HCT116 (cell line): Measurements from ENCODE around the gene EVC. TPM values are rescaled to one million over a fixed set of nuclear protein-coding genes. Genes with fewer than 3 reads are reported as not detected.

ENCODE experiments used
- ATAC-seq: fragments of 200-7000 bp; cut with Tn5 transposase; 2 replicates; pipeline ENCODE4 v1.9.1; 2020; ENCODE audit warnings: mild to moderate bottlenecking, moderate library complexity
- BruUV-seq: library from RNA; stranded (reverse); fragments of 400-500 nt; replicated peaks from 2 replicates; lab custom pipeline; 2021; lab: Mats Ljungman, UMichigan
- CTCF ChIA-PET: fragments of 300-600 bp; sonication (Branson Sonifier 250); formaldehyde crosslinking; loops from one replicate; lab custom pipeline; 2021; ENCODE audit warnings: antibody characterized with exemption; lab: Charles Lee
- POLR2A ChIA-PET: fragments of 300-600, 350-600 bp; sonication (Branson Sonifier 250); formaldehyde crosslinking; loops from one replicate; lab custom pipeline; 2021; ENCODE audit warnings: antibody characterized with exemption; lab: Charles Lee
- RAD21 ChIA-PET, 2 experiments: fragments of 300-600 bp; sonication (Branson Sonifier 250); formaldehyde crosslinking; loops; one replicate each; lab custom pipeline; 2023; ENCODE audit warnings: low total read pairs in 2 of 2; ENCODE audit not compliant: uncharacterized antibody in 2 of 2, unreplicated experiment in 2 of 2, low non-redundant PET in 1 of 2; lab: Charles Lee
- DNase-seq: peaks from one replicate; pipeline ENCODE4 v3.0.0-alpha.2; 2010; ENCODE audit warnings: low read depth, low spot score
- H2AFZ ChIP-seq: fragments of 200-600 bp; shearing (Covaris generic), sonication (generic); 2 replicates; pipeline ENCODE4 v1.6.1; 2017; ENCODE audit warnings: low read depth, mixed run types, mixed read lengths, antibody characterized with exemption, low read length; ENCODE audit not compliant: poor library complexity, severe bottlenecking
- H3K27ac ChIP-seq: 2 replicates; pipeline ENCODE4 v1.5.1; 2012; ENCODE audit warnings: low read depth, low read length
- H3K27me3 ChIP-seq: fragments of 200-600 bp; sonication (generic); 2 replicates; pipeline ENCODE4 v1.6.1; 2016; ENCODE audit warnings: mixed run types, low read length, mixed read lengths; ENCODE audit not compliant: insufficient read depth
- H3K36me3 ChIP-seq, 2 experiments: fragments of 200-500 bp in 1 of 2; fragments of 200-600 bp in 1 of 2; sonication (Bioruptor generic) in 1 of 2; sonication (generic) in 1 of 2; 2 replicates each; pipeline versions ENCODE4 v1.5.1 to v1.6.1; 2014 to 2016; ENCODE audit warnings: low read length in 2 of 2, inconsistent platforms in 1 of 2, mixed read lengths in 1 of 2, mixed run types in 1 of 2; ENCODE audit not compliant: insufficient read depth in 2 of 2, control insufficient read depth in 1 of 2
- H3K4me1 ChIP-seq, 2 experiments: fragments of 200-600 bp in 1 of 2; sonication (generic) in 1 of 2; 2 replicates each; pipeline versions ENCODE4 v1.5.1 to v1.6.1; 2012 to 2017; ENCODE audit warnings: low read length in 2 of 2, inconsistent platforms in 1 of 2, mild to moderate bottlenecking in 1 of 2, mixed read lengths in 1 of 2, mixed run types in 1 of 2, moderate library complexity in 1 of 2; ENCODE audit not compliant: insufficient read depth in 2 of 2, control insufficient read depth in 1 of 2
- H3K4me2 ChIP-seq: fragments of 200-600 bp; sonication (generic); 2 replicates; pipeline ENCODE4 v1.6.1; 2017; ENCODE audit warnings: mixed run types, low read length, mixed read lengths
- H3K4me3 ChIP-seq, 2 experiments: fragments of 200-600 bp in 1 of 2; sonication (generic) in 1 of 2; replicated peaks in 1 of 2; 2 replicates each; pipeline ENCODE4 v1.5.1; 2011 to 2016; ENCODE audit warnings: low read length in 2 of 2, control low read depth in 1 of 2, low read depth in 1 of 2, mild to moderate bottlenecking in 1 of 2, mixed read lengths in 1 of 2, mixed run types in 1 of 2
- H3K79me2 ChIP-seq: fragments of 200-600 bp; sonication (generic); 2 replicates; pipeline ENCODE4 v1.6.1; 2017; ENCODE audit warnings: mild to moderate bottlenecking, mixed run types, low read length, moderate library complexity, mixed read lengths; ENCODE audit not compliant: insufficient read depth
- H3K9ac ChIP-seq: fragments of 200-600 bp; sonication (generic); 2 replicates; pipeline ENCODE4 v1.6.1; 2016; ENCODE audit warnings: low read length, mixed read lengths
- H3K9me2 ChIP-seq: fragments of 200-600 bp; sonication (generic), shearing (Covaris generic); 2 replicates; pipeline ENCODE4 v1.6.1; 2017; ENCODE audit warnings: mixed run types, mild to moderate bottlenecking, moderate library complexity; ENCODE audit not compliant: insufficient read depth
- H3K9me3 ChIP-seq, 2 experiments: fragments of 200-500 bp in 1 of 2; fragments of 200-600 bp in 1 of 2; sonication (Bioruptor generic) in 1 of 2; sonication (generic) in 1 of 2; 2 replicates each; pipeline ENCODE4 v1.6.1; 2014 to 2017; ENCODE audit warnings: low read length in 2 of 2, mixed read lengths in 2 of 2, inconsistent platforms in 1 of 2, low read depth in 1 of 2, mild to moderate bottlenecking in 1 of 2, mixed run types in 1 of 2, moderate library complexity in 1 of 2; ENCODE audit not compliant: control insufficient read depth in 1 of 2, insufficient read depth in 1 of 2
- H4K20me1 ChIP-seq: fragments of 200-600 bp; sonication (generic), shearing (Covaris generic); 2 replicates; pipeline ENCODE4 v1.6.1; 2017; ENCODE audit warnings: mixed run types, mild to moderate bottlenecking, moderate library complexity; ENCODE audit not compliant: insufficient read depth
- ATF3 ChIP-seq: IDR thresholded peaks from 2 replicates; pipeline ENCODE4 v1.6.1; 2012
- CEBPB ChIP-seq: IDR thresholded peaks from 2 replicates; pipeline ENCODE4 v1.6.1; 2012; ENCODE audit warnings: low read depth
- JUND ChIP-seq: IDR thresholded peaks from 2 replicates; pipeline ENCODE4 v1.6.1; 2012
- POLR2A ChIP-seq: IDR thresholded peaks from 2 replicates; pipeline ENCODE4 v1.7.0; 2011; ENCODE audit warnings: borderline replicate concordance; ENCODE audit not compliant: insufficient read depth, insufficient read length; ENCODE audit errors: extremely low read depth
- POLR2AphosphoS5 ChIP-seq: IDR thresholded peaks from 2 replicates; pipeline ENCODE4 v1.6.1; 2011; ENCODE audit warnings: mild to moderate bottlenecking, low read depth, low read length, moderate library complexity
- REST ChIP-seq: IDR thresholded peaks from 2 replicates; pipeline ENCODE4 v1.6.1; 2012; ENCODE audit warnings: low read depth
- SIN3A ChIP-seq: IDR thresholded peaks from 2 replicates; pipeline ENCODE4 v1.6.1; 2012; ENCODE audit warnings: low read depth
- TCF7L2 ChIP-seq: IDR thresholded peaks from 2 replicates; pipeline ENCODE4 v1.7.0; 2011; ENCODE audit warnings: borderline replicate concordance, inconsistent platforms; ENCODE audit not compliant: insufficient read depth, insufficient read length; ENCODE audit errors: extremely low read depth
- intact Hi-C: fragments of 100-400 bp; cut with micrococcal nuclease; formaldehyde crosslinking; loops from 2 replicates; pipeline ENCODE4 v1.10.0; 2022
- total RNA-seq: library from RNA; stranded (reverse); gene quantifications from one replicate; pipeline ENCODE4 v1.2.1, GENCODE V29; 2021; ENCODE audit not compliant: unreplicated experiment
- TF ChIP-seq, protein P1 (sequence below): IDR thresholded peaks from 2 replicates; pipeline ENCODE4 v1.6.1; 2012
- TF ChIP-seq, protein P2 (sequence below): IDR thresholded peaks from 2 replicates; pipeline ENCODE4 v1.6.1; 2011; ENCODE audit warnings: mild to moderate bottlenecking, low read length, moderate library complexity; ENCODE audit not compliant: insufficient replicate concordance; ENCODE audit errors: extremely low read depth
- TF ChIP-seq, protein P3 (sequence below), 3 experiments: fragments of 200-600 bp in 1 of 3; sonication (generic) in 1 of 3; IDR thresholded peaks in 2 of 3; conservative IDR thresholded peaks in 1 of 3; 2 replicates each; pipeline ENCODE4 v1.5.1; 2012 to 2017; ENCODE audit warnings: low read depth in 2 of 3, low read length in 2 of 3, antibody characterized with exemption in 1 of 3, borderline replicate concordance in 1 of 3, control low read depth in 1 of 3, mild to moderate bottlenecking in 1 of 3, mixed read lengths in 1 of 3, mixed run types in 1 of 3, moderate library complexity in 1 of 3; ENCODE audit not compliant: insufficient read depth in 1 of 3

Gene EVC
- total RNA-seq, 1 experiment from 2014 or later: 0.15 TPM

DNA sequence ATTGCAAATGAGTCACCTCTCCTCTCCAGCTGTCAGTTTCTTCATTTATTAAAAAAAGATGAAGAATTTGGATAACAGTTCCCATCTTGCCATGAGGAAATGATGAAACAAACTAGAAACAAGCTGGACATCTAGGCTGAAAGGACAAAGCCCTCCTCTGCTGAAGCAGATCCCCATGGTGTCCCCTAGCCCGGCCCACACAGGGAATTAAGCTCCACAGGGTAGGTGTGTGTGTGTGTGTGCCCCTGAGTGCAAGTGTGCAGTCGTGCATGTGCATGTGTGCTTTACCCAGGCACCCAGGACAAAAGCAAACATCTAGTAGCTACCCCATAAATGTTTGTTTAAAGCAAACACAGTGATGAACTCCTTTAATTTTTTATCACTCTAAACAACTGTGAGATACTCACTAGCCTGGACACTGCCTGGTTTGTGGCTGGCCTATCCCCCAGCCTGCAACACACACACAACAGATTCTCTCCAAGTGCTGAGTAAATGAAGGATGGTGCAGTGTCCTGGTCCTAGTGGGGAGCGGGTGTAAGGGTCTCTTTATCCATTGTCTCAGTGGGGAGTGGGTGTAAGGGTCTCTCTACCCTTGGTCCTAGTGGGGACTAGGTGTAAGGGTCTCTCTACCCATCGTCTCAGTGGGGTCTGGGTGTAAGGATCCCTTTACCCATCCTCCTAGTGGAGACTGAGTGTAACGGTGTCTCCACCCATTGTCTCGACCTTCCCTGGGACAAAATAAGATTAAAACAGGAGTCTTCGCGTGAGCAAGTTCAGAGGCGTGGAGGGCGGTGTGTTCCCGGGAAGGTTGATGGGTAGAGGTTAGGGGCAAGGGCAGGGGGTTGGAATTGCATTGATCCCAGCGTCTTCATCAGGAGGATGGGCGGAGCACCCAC lies 688 bp upstream of the EVC start:
- CTCF ChIA-PET: no interaction called here
- no peaks in the 10 kb centered on the region for H3K9me2 ChIP-seq
- no peaks in the 10 kb centered on the region for H3K4me1 ChIP-seq
- no peaks in the 10 kb centered on the region for H3K36me3 ChIP-seq
- H3K79me2 ChIP-seq: no peaks in the 10 kb centered on the region
- H3K4me2 ChIP-seq: no peak overlapping the region
- no peak overlapping the region for H3K4me3 ChIP-seq
- H3K27me3 ChIP-seq: no peaks in the 10 kb centered on the region
- no TSS peak for BruUV-seq
- no peak overlapping the region for H3K27ac ChIP-seq
- H4K20me1 ChIP-seq: no peaks in the 10 kb centered on the region
- POLR2A ChIA-PET: no interaction called here
- intact Hi-C loops: no loop called here
- RAD21 ChIA-PET: no interaction called here
- TF ChIP-seq JUND (no peak), SIN3A (no peak), REST (no peak), CEBPB (no peak), TCF7L2 (no peak), ATF3 (no peak), POLR2AphosphoS5 (no peak), POLR2A (no peak)
- TF ChIP-seq, protein P1, sequence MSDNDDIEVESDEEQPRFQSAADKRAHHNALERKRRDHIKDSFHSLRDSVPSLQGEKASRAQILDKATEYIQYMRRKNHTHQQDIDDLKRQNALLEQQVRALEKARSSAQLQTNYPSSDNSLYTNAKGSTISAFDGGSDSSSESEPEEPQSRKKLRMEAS: no peak
- TF ChIP-seq, protein P2, sequence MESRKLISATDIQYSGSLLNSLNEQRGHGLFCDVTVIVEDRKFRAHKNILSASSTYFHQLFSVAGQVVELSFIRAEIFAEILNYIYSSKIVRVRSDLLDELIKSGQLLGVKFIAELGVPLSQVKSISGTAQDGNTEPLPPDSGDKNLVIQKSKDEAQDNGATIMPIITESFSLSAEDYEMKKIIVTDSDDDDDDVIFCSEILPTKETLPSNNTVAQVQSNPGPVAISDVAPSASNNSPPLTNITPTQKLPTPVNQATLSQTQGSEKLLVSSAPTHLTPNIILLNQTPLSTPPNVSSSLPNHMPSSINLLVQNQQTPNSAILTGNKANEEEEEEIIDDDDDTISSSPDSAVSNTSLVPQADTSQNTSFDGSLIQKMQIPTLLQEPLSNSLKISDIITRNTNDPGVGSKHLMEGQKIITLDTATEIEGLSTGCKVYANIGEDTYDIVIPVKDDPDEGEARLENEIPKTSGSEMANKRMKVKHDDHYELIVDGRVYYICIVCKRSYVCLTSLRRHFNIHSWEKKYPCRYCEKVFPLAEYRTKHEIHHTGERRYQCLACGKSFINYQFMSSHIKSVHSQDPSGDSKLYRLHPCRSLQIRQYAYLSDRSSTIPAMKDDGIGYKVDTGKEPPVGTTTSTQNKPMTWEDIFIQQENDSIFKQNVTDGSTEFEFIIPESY: no peak
- TF ChIP-seq, protein P3, sequence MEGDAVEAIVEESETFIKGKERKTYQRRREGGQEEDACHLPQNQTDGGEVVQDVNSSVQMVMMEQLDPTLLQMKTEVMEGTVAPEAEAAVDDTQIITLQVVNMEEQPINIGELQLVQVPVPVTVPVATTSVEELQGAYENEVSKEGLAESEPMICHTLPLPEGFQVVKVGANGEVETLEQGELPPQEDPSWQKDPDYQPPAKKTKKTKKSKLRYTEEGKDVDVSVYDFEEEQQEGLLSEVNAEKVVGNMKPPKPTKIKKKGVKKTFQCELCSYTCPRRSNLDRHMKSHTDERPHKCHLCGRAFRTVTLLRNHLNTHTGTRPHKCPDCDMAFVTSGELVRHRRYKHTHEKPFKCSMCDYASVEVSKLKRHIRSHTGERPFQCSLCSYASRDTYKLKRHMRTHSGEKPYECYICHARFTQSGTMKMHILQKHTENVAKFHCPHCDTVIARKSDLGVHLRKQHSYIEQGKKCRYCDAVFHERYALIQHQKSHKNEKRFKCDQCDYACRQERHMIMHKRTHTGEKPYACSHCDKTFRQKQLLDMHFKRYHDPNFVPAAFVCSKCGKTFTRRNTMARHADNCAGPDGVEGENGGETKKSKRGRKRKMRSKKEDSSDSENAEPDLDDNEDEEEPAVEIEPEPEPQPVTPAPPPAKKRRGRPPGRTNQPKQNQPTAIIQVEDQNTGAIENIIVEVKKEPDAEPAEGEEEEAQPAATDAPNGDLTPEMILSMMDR (IDR thresholded peaks at IDR 0.05 in 2 of 3, conservative IDR thresholded peaks at IDR 0.05 in 1 of 3; ENCODE audit: borderline replicate concordance in 1 of 3, insufficient read depth in 1 of 3, low read depth in 2 of 3, low read length in 2 of 3): no peak
- ATAC-seq: no peak
- no peak for DNase-seq
- H2AFZ ChIP-seq: no peak overlapping the region
- H3K9ac ChIP-seq: no peak overlapping the region
- no peaks in the 10 kb centered on the region for H3K9me3 ChIP-seq
